ENCODE measurements around the gene SPIN1.

Gene SPIN1

DNA sequence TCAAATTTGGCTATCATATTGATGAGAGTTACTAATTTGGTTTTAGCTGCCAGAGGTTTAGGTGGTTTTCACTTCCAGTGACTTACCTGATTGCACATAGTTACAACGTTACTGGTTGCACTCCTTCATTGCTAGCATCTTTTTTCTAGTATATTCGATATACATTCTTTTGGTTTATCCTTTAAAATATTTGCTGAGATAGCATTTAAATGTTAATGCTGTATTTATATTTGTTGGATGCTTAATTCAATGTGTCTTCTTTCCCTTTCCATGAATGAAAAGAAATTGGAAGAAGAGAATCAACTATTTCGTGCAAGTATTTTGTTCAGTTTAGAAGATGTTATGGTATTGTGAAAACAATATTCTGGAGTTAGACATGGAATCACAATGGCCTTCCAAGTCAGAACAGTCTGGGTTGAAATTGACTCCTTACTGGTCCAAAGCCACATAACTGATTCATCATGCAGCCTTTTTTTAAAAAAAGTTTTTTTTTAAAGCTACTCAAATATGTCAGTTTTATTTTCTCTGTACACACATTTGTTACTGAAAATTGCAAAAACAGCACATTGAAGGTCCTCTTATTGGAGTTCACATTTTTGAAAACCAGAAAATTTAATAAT lies 2.2 kb downstream of the SPIN1 start:
- H3K36me3 ChIP-seq: no peaks in the 10 kb centered on the region
- TF ChIP-seq, protein P1, sequence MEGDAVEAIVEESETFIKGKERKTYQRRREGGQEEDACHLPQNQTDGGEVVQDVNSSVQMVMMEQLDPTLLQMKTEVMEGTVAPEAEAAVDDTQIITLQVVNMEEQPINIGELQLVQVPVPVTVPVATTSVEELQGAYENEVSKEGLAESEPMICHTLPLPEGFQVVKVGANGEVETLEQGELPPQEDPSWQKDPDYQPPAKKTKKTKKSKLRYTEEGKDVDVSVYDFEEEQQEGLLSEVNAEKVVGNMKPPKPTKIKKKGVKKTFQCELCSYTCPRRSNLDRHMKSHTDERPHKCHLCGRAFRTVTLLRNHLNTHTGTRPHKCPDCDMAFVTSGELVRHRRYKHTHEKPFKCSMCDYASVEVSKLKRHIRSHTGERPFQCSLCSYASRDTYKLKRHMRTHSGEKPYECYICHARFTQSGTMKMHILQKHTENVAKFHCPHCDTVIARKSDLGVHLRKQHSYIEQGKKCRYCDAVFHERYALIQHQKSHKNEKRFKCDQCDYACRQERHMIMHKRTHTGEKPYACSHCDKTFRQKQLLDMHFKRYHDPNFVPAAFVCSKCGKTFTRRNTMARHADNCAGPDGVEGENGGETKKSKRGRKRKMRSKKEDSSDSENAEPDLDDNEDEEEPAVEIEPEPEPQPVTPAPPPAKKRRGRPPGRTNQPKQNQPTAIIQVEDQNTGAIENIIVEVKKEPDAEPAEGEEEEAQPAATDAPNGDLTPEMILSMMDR (IDR thresholded peaks at IDR 0.05): no peak
- peaks cover 0 to 44% (median 23%) of the 10 kb centered on the region in 4 donors for H3K4me1 ChIP-seq
- no peaks in the 10 kb centered on the region for H3K9me3 ChIP-seq
- no peak overlapping the region for H3K4me3 ChIP-seq
- H3K27me3 ChIP-seq: no peaks in the 10 kb centered on the region
- DNase-seq: no peak
- H3K27ac ChIP-seq: peak overlapping the region; percentile 90 to 96
- intact Hi-C loops (cut with DNase I; ENCODE audit: low total_unique reads): no loop called here

DNA sequence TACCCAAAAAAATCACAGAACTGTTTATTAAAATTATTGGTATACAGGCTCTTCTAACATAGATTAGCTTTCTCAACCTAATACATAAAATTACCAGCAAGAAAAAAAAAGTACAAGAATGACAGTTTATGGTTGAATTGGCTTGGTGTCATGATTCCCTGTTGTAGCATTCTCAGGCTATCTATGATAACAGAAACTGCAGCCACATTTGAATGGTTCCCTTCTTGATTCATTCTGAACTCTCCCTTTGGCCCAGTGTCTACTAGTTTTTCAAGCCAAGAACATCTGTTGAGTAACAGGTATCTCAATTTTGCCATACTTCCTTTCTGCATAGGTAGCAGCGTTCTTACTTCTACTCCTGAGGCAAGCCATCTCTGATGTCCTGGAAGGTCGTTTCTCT lies 3.0 kb downstream of the SPIN1 start:
- no peak for DNase-seq
- Histone ChIP-seq H3K27me3 (no peaks in the 10 kb centered on the region), H3K4me1 (peaks cover 0 to 44% (median 25%) of the 10 kb centered on the region in 4 donors), H3K9me3 (no peaks in the 10 kb centered on the region), H3K36me3 (no peaks in the 10 kb centered on the region), H3K4me3 (no peak overlapping the region), H3K27ac (no peak overlapping the region)
- intact Hi-C loops (cut with DNase I; ENCODE audit: low total_unique reads): no loop called here
- TF ChIP-seq, protein P1 (IDR thresholded peaks at IDR 0.05): no peak

DNA sequence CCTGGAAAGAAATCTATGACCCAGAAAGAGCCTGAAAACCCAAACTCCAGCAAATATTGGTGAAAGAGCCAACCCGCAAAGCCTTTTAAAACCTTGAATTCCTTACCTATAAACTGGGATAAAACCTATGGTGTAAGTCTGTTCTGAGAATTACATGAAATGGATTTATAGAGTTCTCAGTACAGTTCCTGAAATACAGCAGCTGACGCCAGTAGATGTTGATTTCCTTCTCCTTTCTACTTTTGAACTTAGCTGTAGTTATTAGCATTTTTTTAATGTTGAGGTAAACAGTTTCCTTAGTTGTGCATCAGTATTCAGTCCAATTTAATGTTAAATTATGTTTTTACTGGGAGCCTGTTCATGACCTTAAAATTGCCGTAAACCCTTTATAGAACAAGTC lies 3.7 kb downstream of the SPIN1 start:
- Histone ChIP-seq H3K27ac (no peak overlapping the region), H3K36me3 (no peaks in the 10 kb centered on the region), H3K27me3 (no peaks in the 10 kb centered on the region), H3K9me3 (no peaks in the 10 kb centered on the region), H3K4me3 (no peak overlapping the region), H3K4me1 (peaks cover 0 to 41% (median 25%) of the 10 kb centered on the region in 4 donors)
- intact Hi-C loops (cut with DNase I; ENCODE audit: low total_unique reads): no loop called here
- DNase-seq: no peak
- TF ChIP-seq, protein P1 (IDR thresholded peaks at IDR 0.05): no peak

DNA sequence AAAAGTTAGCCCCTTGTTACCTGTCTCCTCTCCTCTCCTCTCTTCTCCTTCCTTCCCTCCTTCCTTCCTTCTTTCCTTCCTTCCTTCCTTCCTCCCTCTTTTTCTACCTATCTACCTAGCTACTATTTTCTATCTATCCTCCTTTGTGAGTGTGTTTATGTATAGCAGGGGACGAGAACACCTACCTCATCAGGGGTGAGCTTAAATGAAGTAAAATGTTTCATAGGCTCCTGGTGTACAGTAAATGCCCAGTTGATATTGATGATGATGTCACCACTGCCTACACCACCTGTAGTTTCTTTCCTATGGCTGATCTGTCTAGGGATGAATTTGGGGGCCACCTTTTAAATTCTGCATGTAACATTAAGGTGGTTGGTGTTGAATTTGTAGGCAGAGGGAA lies 4.3 kb downstream of the SPIN1 start:
- Histone ChIP-seq H3K9me3 (no peaks in the 10 kb centered on the region), H3K4me3 (no peak overlapping the region), H3K36me3 (no peaks in the 10 kb centered on the region), H3K27me3 (no peaks in the 10 kb centered on the region), H3K27ac (no peak overlapping the region), H3K4me1 (peaks cover 0 to 43% (median 28%) of the 10 kb centered on the region in 4 donors)
- TF ChIP-seq, protein P1 (IDR thresholded peaks at IDR 0.05): no peak
- DNase-seq: no peak
- intact Hi-C loops (cut with DNase I; ENCODE audit: low total_unique reads): no loop called here

DNA sequence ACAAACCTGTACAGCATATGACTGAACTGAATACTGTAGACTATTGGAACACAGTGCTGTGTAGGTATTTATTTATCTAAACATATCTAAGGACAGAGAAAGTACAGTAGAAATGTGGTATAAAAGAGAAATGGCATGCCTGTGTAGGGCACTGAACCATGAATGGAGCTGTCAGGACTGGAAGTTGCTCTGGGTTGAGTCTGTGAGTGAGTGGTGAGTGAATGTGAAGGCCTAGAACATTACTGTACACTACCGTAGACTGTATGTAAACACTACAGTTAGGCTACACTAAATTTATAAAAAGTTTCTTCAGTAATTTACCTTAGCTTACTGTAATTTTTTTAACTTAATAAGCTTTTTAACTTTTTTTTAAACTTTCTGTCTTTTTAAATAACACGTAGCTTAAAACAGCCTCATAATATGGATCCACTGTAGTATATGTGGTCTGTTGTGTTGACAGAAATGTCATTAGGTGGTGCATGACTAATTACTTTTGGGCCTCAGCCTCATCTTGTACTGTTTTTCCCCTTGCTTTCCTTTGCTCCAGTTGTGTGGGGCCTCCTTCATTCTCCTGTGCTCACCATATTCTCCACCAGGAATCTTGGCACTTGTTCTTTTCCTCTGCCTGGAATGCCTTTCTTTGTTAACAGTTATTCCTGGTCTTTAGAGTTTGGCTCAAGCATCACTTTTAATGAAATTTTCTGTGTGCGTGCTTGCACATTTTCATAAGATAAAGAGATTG lies 8.8 kb downstream of the SPIN1 start:
- no peak overlapping the region for H3K4me3 ChIP-seq
- TF ChIP-seq, protein P1 (IDR thresholded peaks at IDR 0.05): no peak
- H3K4me1 ChIP-seq: peaks cover 0 to 63% (median 26%) of the 10 kb centered on the region in 4 donors
- H3K36me3 ChIP-seq: peaks cover 0 to 4% (median 0%) of the 10 kb centered on the region in 3 donors
- no peaks in the 10 kb centered on the region for H3K27me3 ChIP-seq
- intact Hi-C loops (cut with DNase I; ENCODE audit: low total_unique reads): no loop called here
- DNase-seq: no peak
- H3K27ac ChIP-seq: no peak overlapping the region
- H3K9me3 ChIP-seq: no peaks in the 10 kb centered on the region
